Right lobe of liver (tissue), 6 donors: ENCODE results near the gene NXPH1. TPM values are rescaled to one million over a fixed set of nuclear protein-coding genes. Genes with fewer than 3 reads are reported as not detected.
A peak's percentile ranks its signal among the peaks of the same experiment; 100 is the strongest.

Experiments
- ATAC-seq, 4 donors: fragments of 200-7000 bp; cut with Tn5 transposase; one replicate each; pipeline ENCODE4 v1.9.1; 2020; ENCODE audit warnings: mild to moderate bottlenecking in 4 of 4, moderate library complexity in 4 of 4
- DNase-seq, 3 donors: peaks; one replicate each; pipeline ENCODE4 v3.0.0-alpha.2; 2020
- H3K27ac ChIP-seq, 3 donors: fragments of 200-600 bp; one replicate each; pipeline ENCODE4 v1.8.0; 2022
- H3K27me3 ChIP-seq, 2 donors: fragments of 200-600 bp; one replicate each; pipeline ENCODE4 v1.8.0; 2022
- H3K36me3 ChIP-seq, 4 donors: fragments of 200-600 bp; sonication (generic) in 1 of 4; one replicate each; pipeline versions ENCODE4 v1.5.1 to v1.8.0; 2017 to 2022; ENCODE audit warnings: control low read depth in 1 of 4
- H3K4me1 ChIP-seq, 4 donors: fragments of 200-600 bp; sonication (generic) in 1 of 4; one replicate each; pipeline versions ENCODE4 v1.5.1 to v1.8.0; 2017 to 2022; ENCODE audit warnings: control low read depth in 1 of 4
- H3K4me3 ChIP-seq, 3 donors: fragments of 200-600 bp; one replicate each; pipeline ENCODE4 v1.8.0; 2022
- H3K9me3 ChIP-seq, 4 donors: fragments of 200-600 bp; sonication (generic) in 1 of 4; one replicate each; pipeline versions ENCODE4 v1.5.1 to v1.8.0; 2017 to 2022; ENCODE audit warnings: control low read depth in 1 of 4
- POLR2A ChIP-seq: fragments of 450-650 bp; IDR thresholded peaks from one replicate; pipeline ENCODE4 v1.6.1; 2017; ENCODE audit warnings: antibody characterized with exemption, mild to moderate bottlenecking
- WGBS: methylation state at CpG from one replicate; pipeline ENCODE4 v1.1.6; 2018; ENCODE audit warnings: low coverage, low lambda C conversion rate; ENCODE audit not compliant: insufficient coverage; ENCODE audit errors: missing lambda C conversion rate; 5-methylcytosine and 5-hydroxymethylcytosine counted together
- intact Hi-C, 2 donors: fragments of 100-400 bp; cut with DNase I; formaldehyde crosslinking; loops; one replicate each; pipeline versions ENCODE4 v1.11.2 to v1.14.1; 2022
- total RNA-seq, 6 experiments: library from RNA; depleted of rRNA in 2 of 6; stranded (reverse); fragments of >200 nt in 2 of 6; fragmentation: NEBNext Ultra II Directional in 3 of 6; extraction: Animal tissue kit (Norgen Biotek cat#: 25700) in 3 of 6; gene quantifications; one replicate each; pipeline versions ENCODE4 v1.1.0 to v1.2.4, GENCODE V29; 2016 to 2023
- TF ChIP-seq, protein P1 (sequence below), 4 donors: fragments of 200-600 bp in 3 of 4; fragments of 450-650 bp in 1 of 4; IDR thresholded peaks; one replicate each; pipeline versions ENCODE4 v1.5.1 to v1.8.0; 2016 to 2022; ENCODE audit warnings: antibody characterized with exemption in 4 of 4, mild to moderate bottlenecking in 2 of 4
- donor health status: DM: no; HTN: yes; CAD: no.
- donor health status: DM: no; HTN: no; CAD: no.
- donor health status: DM: no; HTN: no; CAD: no.
- donor health status: DM: no; HTN: yes; CAD: no.
- donor health status: DM: no; HTN: yes; CAD: no.

NXPH1 gene
- total RNA-seq, 6 experiments from 2014 or later, result not detected

DNA sequence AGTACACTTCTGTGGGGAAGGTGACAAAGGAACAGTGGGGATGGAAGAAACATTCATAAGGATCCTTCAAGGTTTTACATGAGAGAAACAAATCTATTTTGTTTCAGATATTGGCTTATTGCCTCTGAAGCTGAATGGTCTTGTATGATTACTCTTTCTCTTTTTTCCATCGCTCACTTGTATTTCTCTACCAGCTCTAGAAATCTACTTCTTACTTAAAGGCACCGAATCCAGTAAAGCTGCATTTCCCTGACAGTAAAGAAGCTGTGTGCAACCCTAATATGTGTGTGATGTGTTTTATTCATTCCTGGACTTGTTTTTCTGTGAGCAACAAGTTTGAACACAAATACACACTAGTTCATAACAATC lies 45.2 kb upstream of the NXPH1 start:
- Histone ChIP-seq H3K9me3 (no peaks in the 10 kb centered on the region), H3K36me3 (no peaks in the 10 kb centered on the region), H3K4me3 (no peak overlapping the region), H3K4me1 (no peaks in the 10 kb centered on the region), H3K27me3 (no peaks in the 10 kb centered on the region), H3K27ac (no peak overlapping the region)
- DNase-seq, result no peak
- intact Hi-C loops, result no loop called here
- TF ChIP-seq POLR2A, result no peak
- TF ChIP-seq, protein P1, sequence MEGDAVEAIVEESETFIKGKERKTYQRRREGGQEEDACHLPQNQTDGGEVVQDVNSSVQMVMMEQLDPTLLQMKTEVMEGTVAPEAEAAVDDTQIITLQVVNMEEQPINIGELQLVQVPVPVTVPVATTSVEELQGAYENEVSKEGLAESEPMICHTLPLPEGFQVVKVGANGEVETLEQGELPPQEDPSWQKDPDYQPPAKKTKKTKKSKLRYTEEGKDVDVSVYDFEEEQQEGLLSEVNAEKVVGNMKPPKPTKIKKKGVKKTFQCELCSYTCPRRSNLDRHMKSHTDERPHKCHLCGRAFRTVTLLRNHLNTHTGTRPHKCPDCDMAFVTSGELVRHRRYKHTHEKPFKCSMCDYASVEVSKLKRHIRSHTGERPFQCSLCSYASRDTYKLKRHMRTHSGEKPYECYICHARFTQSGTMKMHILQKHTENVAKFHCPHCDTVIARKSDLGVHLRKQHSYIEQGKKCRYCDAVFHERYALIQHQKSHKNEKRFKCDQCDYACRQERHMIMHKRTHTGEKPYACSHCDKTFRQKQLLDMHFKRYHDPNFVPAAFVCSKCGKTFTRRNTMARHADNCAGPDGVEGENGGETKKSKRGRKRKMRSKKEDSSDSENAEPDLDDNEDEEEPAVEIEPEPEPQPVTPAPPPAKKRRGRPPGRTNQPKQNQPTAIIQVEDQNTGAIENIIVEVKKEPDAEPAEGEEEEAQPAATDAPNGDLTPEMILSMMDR (IDR thresholded peaks at IDR 0.05), result no peak
- no peak for ATAC-seq
- 77% methylated on average over 2 of the region's 2 CpGs for WGBS

DNA sequence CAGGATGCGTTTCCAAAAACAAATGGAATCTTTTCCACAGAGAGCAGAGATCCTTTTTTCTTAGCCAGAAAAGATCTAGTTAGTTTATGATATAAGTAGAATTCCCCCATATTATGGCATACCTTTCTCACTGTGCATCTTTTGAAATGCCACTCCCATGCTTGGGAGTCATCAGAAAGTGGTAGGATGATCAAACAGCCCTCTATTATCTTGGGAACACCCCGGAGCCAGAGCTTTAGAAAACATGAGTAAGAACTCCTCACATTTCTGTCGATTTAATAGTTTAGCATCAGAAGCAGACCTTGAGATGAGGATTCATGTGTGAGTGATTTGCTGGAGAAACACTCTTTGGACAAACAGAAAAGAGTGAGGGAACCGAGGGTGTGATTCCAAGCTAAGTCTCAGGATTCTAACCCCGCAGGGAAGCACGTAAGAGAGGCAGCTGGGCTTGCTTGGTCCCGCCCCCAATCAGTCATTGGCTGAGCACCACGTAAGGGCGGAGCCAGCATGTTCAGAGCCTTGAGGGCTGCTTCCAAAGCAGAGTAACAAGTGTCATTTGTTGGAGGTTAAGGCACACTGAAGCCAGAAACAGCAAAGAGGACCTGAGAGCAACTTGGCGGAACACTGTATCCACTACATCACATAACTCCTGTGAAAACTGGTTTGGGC lies 43.7 kb upstream of the NXPH1 start:
- H3K9me3 ChIP-seq, result no peaks in the 10 kb centered on the region
- ATAC-seq, result peak in 1 of 4 donors; percentile 20
- WGBS, result 24% methylated on average over 10 of the region's 10 CpGs
- no peaks in the 10 kb centered on the region for H3K36me3 ChIP-seq
- no peaks in the 10 kb centered on the region for H3K4me1 ChIP-seq
- DNase-seq, result no peak
- no peaks in the 10 kb centered on the region for H3K27me3 ChIP-seq
- no peak overlapping the region for H3K4me3 ChIP-seq
- intact Hi-C loops, result no loop called here
- H3K27ac ChIP-seq, result no peak overlapping the region
- TF ChIP-seq, protein P1 (IDR thresholded peaks at IDR 0.05), result no peak
- no peak for TF ChIP-seq POLR2A

DNA sequence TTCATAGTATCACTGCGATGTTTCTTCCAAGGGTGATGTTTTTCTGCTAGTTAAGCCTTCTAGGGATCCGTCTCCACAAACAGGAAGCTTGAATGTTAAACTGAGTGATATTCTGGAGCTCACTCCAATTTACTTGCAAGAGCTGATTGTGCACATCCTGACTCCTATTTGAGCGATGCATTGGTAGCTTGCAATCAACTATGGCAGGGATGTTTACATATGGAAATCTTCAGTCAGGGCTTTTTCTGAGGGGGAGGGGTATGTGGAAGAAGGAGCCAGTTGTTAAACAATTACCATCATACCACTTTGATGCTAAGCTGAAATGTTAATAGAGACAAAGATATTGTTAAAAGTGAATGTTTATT lies 43.2 kb upstream of the NXPH1 start:
- no peaks in the 10 kb centered on the region for H3K36me3 ChIP-seq
- no peaks in the 10 kb centered on the region for H3K9me3 ChIP-seq
- DNase-seq (no peak), ATAC-seq (no peak)
- whole genome bisulfite sequencing, result 13% methylated on average over 3 of the region's 3 CpGs
- H3K27me3 ChIP-seq, result no peaks in the 10 kb centered on the region
- H3K4me3 ChIP-seq, result no peak overlapping the region
- H3K27ac ChIP-seq, result no peak overlapping the region
- intact Hi-C loops, result no loop called here
- TF ChIP-seq, protein P1 (IDR thresholded peaks at IDR 0.05), result no peak
- TF ChIP-seq POLR2A, result no peak
- H3K4me1 ChIP-seq, result no peaks in the 10 kb centered on the region

DNA sequence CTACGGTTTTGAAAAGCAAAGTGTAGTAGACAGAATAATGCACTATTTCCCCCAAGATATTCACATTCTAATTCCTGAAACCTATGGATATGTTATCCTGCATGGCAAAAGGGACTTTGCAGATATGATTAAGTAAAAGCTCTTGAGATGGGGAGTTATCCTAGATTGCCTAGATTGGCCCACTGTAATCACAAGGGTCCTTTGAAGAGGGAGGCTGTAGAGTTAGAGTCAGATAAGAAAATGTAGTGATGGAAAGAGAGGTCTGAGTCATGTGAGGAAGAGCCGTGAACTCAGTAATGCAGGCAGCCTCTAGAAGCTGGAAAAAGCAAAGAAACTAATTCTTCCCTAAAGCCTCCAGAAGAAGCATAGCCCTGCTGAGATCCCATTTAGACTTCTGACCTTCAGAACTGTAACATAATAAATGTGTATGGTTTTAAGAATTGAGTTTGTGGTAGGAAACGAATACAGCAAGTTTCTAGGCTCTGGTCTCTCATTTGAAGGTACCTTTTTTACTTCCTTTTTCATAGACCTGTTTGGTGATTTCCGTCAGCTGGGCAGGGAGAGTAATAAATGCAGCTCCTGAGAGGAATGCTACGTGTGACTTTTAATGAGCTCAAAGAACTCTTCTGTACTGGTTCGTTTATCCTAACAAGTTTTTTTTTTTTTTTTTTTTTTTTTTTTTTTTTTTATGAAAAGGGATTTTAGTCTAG lies 41.9 kb upstream of the NXPH1 start:
- H3K9me3 ChIP-seq, result no peaks in the 10 kb centered on the region
- WGBS, result 27% methylated on average over 6 of the region's 6 CpGs
- no peaks in the 10 kb centered on the region for H3K4me1 ChIP-seq
- no peak overlapping the region for H3K27ac ChIP-seq
- no peaks in the 10 kb centered on the region for H3K27me3 ChIP-seq
- H3K4me3 ChIP-seq, result no peak overlapping the region
- no peak for DNase-seq
- intact Hi-C loops, result no loop called here
- no peak for TF ChIP-seq POLR2A
- TF ChIP-seq, protein P1 (IDR thresholded peaks at IDR 0.05), result no peak
- no peak for ATAC-seq
- H3K36me3 ChIP-seq, result no peaks in the 10 kb centered on the region
